GM18951 (cell line): Measurements from ENCODE around the gene PODXL2.

Experiments
- POLR2A ChIP-seq: IDR thresholded peaks from 4 replicates; pipeline ENCODE4 v1.6.1; 2011; ENCODE audit warnings: mild to moderate bottlenecking; ENCODE audit not compliant: insufficient read length, insufficient read depth; ENCODE audit errors: extremely low read depth
- in situ Hi-C: fragments of 300-500 bp; cut with MboI; formaldehyde crosslinking; loops from one replicate; pipeline ENCODE4 v1.12.0; 2022; ENCODE audit warnings: low sequenced_read_pairs, mixed read lengths, inconsistent platforms; ENCODE audit not compliant: unreplicated experiment

Gene PODXL2

DNA sequence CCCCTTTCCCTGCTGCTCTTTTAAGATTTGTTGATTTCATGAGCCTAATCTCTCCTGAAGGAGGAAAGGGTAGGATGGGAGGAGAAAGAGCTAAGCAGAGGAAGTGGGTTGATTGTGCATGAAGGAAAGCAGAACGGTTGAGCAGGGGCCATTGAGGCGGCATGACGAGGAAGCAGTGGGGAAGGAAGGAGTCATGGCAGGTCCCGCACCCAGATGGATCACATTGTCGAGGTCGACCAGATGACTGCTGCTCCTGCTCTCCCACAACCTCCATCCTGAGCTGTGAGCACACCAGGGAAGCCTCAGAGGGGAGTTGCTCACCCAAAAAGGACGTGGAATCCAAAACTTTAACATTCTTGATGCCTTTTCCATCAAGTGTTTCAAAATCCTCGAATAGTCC is 86.5 kb downstream of the PODXL2 start:
- in situ Hi-C loops = no loop called here

DNA sequence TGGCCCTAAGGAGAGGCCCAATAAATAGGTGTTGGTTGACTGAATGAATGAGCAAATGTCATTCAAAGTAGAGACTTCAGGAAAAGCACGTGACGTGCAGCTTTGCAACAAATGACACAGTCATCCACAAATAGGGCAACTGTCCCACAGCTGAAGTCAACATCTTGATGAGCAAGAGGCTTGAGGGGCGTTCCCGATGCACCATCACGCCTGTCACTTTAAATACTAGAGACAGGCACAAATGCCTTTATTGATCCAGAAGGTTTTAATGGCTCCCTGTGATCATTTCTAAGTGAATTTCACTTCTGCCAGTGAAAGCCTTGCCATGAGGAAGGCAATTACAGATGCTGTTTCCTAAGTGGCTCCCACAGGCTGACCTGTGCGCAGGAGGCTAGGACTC is 87.4 kb downstream of the PODXL2 start:
- TF ChIP-seq POLR2A = no peak
- in situ Hi-C loops = no loop called here

More for the DNA sequence above, 86.5 kb downstream of the PODXL2 start:
- TF ChIP-seq POLR2A = no peak

GRCh38 chr3:127717357-127718244 is 88.6 kb downstream of the PODXL2 start:
- TF ChIP-seq POLR2A = no peak
- in situ Hi-C loops = no loop called here

DNA sequence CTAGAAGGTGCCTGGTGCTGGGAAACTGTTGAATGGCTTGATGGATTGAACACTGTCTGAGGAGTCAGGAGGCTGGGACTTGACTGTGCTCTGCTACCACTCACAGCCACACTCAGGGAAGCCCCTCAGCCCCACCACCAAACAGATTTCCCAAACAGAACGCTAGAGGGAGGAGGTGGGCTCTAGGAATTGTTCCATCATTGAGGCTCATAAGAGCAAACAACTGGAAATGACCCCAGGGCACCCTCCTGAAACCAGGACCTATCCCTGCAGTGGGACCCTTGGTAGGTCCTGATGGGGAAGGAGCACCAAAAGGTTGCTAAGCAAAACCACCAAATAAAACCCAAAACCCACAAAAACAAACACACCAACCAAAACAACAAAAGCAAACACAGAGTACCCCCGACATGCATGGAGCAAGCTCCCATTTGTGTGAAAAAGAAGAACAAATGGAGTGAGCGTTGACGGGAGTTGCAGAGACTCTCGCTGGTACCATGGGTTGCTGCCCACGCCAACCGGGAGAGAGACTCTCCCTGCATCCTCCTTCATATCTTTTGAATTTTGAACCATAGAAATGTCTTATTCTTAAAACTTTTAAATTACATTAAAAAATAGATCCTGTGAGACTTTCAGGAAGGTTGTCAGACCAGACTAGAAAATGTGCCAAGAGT is 89.4 kb downstream of the PODXL2 start:
- in situ Hi-C loops = no loop called here
- TF ChIP-seq POLR2A = no peak

GRCh38 chr3:127718916-127719290 is 89.9 kb downstream of the PODXL2 start:
- no peak for TF ChIP-seq POLR2A
- in situ Hi-C loops = no loop called here

GRCh38 chr3:127719369-127719768 is 90.4 kb downstream of the PODXL2 start:
- no peak for TF ChIP-seq POLR2A
- in situ Hi-C loops = no loop called here

DNA sequence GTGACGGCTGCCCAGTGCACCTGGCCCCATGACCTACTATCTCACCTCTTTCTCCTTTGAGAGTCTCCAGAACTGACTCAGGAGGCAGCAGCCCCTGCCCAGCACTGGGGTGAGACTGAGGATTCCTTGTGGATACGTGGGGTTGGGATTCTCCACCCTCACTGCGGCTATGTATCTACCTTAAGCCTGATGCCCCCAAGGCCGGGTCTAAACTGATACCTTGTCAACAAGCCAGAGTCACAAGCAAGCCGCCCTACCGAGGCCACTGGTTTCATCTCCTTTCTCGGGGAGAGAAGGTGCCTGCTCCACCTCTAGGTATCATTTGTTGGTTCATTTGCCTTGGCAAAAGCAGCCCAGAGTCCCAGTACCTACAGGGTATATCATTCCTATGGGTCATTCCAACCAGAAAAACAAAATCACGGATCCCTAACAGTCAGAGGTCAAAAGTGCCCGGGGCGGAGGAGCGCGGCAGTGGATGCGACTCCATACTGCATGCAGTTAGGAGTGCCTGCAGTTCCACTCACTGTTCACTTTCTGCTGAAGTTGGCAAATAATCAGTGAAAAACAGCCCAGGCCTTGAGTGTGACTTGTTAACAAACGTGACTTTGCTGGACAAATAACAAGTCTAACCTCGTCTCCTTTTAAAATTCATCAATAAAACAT is 91.3 kb downstream of the PODXL2 start:
- TF ChIP-seq POLR2A = no peak
- in situ Hi-C loops = no loop called here

DNA sequence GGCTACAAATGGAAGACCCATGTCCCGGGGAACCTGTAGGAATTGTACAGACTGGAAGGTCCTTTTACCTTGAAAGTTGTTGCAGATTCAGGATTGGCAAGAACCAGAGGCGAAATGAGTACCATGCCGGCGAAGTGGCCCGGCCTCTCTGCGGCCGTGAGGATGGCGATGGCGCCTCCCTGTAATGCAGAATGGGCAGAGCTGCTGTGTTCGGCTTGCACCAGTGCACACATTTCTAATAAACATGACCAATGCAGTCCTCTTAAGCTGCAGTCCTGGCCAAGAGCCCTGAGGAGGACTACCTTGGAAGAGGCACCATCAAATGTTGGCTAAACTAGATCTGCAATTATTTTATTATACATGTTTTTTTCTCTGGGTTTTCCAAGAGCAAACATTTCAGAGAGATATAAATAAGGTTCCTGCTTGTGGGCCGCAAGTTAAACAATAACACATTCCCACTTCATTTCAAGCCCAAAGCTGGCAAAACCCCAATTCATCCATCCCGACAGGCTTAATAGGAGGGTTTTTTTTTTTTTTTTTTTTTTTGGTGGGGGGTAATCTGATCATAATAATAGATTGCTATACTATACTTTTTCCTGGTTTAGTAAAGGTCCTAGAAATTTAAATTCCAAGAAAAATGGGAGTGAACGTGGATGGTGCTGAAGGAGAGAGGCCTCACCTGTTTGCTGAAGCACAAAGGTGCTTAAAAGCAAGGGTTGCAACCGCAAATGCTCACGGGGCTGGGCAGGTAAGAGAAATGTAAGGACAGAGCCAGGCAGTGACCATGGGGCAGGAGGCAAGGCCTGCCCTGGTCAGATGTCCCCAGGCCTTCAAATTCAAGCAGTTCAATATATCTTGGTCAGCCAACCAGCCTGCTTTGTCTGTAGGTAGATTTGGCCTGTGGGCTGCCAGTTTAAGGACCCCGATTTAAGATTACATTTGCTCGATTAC is 92.3 kb downstream of the PODXL2 start:
- TF ChIP-seq POLR2A = no peak
- in situ Hi-C loops = no loop called here

DNA sequence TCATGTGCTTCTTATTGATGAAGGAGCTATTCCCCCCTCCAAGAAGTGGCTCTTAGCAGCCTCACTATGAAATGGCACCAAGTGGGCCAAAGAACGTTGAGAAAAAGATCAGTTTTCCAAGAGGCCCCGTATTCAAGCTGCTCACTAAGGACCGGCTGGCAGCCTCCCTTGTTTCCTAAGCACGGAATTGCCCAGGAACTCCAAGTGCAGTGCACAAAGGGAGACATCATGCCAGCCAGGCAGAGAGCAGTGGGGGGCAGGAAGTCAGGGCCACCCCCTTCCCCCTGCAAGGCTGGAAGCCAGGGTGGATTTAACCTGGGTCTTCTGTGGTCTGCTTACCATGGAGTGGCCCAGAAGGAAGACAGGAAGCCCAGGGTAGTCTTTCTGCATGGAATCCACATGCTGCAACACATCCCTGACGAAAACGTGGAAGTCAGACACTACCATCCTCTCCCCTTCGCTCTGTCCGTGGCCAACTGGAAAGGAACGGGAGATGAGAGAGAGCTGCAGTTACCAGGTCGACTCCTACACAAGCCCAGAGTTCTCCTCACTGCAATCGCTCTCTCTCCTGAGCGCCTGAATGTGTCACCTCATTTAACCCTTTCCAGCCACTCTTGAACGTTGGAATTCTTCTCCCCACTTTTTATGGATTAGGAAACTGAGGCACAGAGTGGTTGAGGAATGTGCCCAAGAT is 93.3 kb downstream of the PODXL2 start:
- in situ Hi-C loops = no loop called here
- no peak for TF ChIP-seq POLR2A
